ENCODE results near the gene IRAK2.

DNA sequence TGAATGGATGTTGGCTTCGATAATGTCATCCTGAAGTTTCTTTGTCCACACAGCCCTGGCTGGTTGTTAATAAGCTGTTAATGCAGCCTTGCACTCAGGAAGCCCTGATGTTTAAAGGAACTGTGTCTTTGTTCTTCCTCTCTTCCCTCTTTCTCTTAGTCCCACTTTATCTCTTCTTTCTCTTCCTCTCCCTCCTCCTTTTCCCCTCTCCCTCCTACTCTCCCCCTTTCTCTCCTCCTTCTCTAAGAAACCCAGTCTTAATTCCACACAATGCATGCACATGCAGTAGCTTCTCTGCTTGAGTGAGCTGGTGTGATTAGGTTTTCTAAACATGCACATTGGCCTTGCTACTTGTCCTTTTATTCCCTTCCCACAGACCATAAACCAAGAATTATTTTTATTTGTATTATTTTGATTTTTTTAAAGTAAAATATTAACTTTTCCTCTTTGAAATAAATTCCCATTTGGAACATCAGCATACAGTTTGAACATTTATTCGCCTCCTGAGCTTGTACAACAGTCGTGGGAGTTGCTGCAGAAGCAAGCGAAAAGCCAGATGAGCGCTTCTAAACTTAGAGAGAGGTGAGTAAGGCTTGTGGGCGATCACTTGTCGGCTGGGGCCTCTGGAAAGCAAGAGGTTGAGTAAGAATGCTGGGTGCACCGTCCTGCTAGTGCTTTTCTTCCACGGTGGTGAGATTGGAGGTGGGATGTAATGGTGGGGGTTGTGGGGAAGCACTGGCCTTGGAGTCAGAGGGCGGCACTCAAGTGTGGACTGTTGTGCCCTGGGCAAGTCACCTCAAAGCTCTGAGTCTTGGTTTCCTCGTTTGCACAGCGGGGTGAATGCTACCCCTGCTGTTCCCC is 120.8 kb downstream of the IRAK2 start:
- TF ChIP-seq POLR2A (IDR thresholded peaks at IDR 0.05) (no peak), POLR2AphosphoS5 (IDR thresholded peaks at IDR 0.05) (no peak)
- TF ChIP-seq, protein P1, sequence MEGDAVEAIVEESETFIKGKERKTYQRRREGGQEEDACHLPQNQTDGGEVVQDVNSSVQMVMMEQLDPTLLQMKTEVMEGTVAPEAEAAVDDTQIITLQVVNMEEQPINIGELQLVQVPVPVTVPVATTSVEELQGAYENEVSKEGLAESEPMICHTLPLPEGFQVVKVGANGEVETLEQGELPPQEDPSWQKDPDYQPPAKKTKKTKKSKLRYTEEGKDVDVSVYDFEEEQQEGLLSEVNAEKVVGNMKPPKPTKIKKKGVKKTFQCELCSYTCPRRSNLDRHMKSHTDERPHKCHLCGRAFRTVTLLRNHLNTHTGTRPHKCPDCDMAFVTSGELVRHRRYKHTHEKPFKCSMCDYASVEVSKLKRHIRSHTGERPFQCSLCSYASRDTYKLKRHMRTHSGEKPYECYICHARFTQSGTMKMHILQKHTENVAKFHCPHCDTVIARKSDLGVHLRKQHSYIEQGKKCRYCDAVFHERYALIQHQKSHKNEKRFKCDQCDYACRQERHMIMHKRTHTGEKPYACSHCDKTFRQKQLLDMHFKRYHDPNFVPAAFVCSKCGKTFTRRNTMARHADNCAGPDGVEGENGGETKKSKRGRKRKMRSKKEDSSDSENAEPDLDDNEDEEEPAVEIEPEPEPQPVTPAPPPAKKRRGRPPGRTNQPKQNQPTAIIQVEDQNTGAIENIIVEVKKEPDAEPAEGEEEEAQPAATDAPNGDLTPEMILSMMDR (IDR thresholded peaks at IDR 0.05): no peak
